HG02642 (cell line): ENCODE measurements around the gene CLSTN2.

Experiments
- ATAC-seq: cut with Tn5 transposase; IDR thresholded peaks from one replicate; pipeline ENCODE4 v1.9.1; 2021; ENCODE audit warnings: mild to moderate bottlenecking; ENCODE audit not compliant: unreplicated experiment, poor library complexity

Gene CLSTN2

DNA sequence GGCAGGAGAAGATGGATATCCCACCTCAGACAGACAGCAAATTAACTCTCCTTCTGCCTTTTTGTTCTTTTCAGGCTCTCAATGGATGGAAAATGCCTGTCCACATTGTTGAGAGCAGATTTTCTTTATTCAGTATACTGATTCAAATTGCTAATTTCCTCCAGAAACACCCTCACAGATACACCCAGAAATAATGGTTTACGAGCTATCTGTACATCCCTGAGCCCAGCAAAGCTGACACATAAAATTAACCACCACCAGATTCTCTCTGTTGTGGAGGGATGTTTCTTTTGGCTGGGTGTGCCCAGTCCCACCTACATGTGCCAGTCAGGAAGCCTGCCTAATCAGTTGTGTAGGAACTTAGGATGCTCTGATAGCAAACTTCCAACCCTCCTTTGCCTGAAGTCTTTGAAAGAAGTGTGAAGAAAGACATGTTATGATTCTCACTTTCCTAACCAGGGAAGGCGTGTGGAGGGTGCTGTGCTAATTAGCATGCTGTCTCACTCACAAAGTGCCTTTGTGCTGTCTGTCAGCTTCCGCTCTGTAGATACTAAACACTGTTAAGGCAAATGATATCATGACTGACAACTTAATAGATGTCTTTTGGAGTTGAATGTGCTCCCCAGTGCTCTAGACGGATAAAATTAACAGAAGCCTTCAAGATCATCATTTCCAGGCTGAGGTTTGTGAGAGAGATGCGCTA, 208.5 kb downstream of the CLSTN2 start:
- no peak for ATAC-seq

- no peak for ATAC-seq
Observed at GRCh38 chr3:140145528-140145927, 210.5 kb downstream of the CLSTN2 start.

GRCh38 chr3:140146668-140147067, 211.7 kb downstream of the CLSTN2 start:
- ATAC-seq = no peak

DNA sequence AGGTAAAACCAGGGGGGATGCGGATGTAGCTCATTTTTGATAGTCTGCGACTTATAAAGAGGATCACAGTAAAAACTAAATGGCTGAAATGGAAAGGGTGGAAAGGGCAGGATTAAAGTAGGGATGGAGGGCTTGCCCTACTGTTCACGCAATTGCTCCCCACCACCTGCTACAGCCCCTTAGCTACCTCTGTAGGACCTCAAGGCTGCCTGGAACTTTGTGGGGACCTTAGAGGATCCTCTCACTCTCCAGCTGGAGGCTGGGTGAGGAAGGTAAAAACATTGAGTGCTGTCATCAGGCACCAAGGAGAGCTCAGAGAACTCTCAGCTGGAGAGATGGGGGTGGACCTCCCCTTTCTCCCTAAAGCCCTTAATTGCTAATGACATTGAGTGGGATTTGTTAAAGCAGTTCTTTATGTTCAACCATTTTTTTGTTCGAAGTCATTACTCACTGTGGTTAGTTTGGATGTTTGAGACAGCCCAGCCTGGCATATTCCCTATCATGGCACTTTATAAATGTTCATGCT, 213.0 kb downstream of the CLSTN2 start:
- no peak for ATAC-seq

DNA sequence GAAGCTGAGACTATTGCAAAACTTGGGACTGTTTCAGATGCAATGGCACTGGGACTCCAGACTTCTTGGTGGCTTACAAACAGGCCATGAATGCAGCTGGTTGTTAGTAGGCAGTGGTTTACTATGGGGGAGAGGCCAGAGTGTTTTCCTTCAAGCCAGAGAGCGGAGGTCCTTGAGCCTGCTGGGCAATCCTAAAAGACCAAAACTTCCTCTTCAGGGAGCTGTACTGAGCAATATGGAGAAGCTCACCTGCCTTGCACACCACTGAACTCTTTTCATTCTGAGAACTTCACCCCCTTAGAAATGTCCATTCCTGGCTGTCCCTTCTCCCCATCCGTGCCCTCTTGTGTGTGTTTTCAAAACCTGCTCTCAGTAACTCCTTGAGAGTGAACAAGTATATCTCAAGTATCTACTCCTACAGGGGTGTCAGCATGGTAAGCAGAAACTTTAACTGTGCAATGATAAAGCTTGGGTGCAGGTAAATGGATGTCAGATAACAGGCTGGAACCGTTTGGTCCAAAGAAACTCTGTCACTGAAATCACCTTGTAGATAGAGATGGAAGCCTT, 213.9 kb downstream of the CLSTN2 start:
- no peak for ATAC-seq

GRCh38 chr3:140151321-140151720, 216.3 kb downstream of the CLSTN2 start:
- no peak for ATAC-seq

- ATAC-seq = no peak
Observed at GRCh38 chr3:140152851-140153639, 218.1 kb downstream of the CLSTN2 start.

GRCh38 chr3:140153736-140154135, 218.8 kb downstream of the CLSTN2 start:
- no peak for ATAC-seq

- ATAC-seq = no peak
Observed at GRCh38 chr3:140157161-140157560, 222.2 kb downstream of the CLSTN2 start.

- ATAC-seq = no peak
Observed at GRCh38 chr3:140159646-140160045, 224.7 kb downstream of the CLSTN2 start.

- no peak for ATAC-seq
Observed at GRCh38 chr3:140160553-140160952, 225.6 kb downstream of the CLSTN2 start.

DNA sequence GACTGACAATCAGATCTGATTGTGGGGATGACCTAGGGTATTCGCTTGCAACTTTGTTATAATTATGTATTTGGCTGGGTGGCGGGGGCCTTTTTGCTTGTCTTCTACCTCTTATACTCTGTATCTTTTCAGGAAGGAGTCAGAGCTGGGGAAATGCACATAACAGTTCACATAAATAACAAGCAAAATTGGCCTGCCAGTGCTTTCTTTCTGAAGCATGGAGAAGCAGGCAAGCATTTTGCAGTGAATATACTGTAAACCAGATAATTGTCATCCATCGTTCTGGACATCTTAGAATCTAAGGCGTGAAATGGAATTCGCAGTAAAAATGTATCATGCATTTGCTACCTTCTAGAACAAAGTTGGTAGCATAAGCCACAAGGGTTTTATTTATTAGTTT, 227.6 kb downstream of the CLSTN2 start:
- no peak for ATAC-seq

DNA sequence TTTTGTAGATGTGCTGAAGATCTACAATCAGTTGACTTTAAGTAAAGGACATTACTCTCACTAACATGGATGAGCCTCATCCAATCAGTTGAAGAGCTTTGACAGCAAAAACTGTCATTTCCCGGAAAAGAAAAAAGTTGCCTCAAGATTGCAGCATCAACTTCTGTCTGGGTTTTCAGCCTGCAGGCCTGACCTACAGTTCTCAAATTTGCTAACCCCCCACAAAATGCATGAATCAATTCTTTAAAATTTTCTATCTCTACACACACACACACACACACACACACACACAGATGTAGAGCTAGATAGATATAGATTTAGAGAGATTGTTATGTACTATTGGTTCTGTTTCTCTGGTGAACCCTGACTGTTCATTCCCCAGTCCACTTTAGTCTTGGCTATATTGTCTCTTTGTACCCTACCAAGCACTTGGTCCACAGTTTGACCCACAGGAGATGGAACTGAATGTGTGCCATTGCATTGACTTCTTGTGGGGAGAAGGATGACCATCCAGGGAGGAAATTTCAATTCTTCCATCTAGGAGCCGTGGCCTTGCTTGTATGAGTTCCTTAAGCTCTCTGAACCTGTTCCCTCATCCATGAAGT, 228.3 kb downstream of the CLSTN2 start:
- no peak for ATAC-seq

DNA sequence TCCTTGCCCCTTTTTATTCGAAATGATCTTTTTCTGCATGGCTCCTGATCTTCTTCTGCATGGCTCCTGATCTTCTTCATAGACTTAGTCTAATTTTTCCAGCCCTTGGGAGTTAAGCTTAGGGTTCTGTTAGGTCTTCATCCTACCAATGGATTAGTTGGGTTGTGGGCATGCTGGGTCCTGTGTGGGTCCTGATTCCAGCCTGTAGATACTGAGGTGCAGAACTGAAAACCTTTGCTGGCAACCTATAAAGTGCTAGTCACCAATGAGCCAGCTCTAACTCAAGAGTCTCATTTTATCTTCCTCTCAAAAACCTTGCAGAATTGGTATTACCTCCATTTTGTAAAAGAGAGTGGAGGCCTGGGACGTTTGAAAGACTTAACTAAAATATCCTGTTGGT, 229.2 kb downstream of the CLSTN2 start:
- ATAC-seq = no peak

DNA sequence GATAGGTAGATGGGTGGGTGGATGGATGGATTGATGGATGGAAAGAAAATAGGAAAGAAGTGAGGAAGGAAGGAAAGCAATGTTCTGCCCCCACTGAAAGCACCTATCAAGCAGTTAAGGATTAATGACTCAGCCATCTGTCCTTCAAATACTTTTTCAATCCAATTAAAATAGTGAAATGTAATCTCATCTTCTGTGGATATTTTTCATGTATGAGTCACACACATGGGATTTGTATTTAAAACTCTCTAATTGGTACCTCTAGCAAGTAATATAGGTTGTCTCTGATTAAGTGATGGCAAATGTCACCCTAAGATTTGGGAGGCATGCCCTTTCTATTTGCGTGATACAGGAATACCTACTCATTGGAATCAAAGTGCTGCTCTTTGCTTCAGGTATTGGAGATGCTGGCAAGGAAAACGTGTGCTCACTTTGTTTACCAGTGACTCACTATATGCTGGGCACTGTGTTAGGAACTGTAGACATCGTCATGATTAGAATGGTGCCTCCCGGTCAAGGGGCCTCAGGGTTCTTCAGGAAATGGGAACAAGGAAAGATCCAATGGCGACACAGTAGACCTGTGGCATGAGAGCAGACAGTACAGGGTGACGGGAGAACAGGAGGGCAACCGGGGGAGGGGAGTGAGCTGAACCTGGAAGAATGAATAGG, 230.1 kb downstream of the CLSTN2 start:
- no peak for ATAC-seq

- no peak for ATAC-seq
Observed at GRCh38 chr3:140165781-140166180, 230.8 kb downstream of the CLSTN2 start.

DNA sequence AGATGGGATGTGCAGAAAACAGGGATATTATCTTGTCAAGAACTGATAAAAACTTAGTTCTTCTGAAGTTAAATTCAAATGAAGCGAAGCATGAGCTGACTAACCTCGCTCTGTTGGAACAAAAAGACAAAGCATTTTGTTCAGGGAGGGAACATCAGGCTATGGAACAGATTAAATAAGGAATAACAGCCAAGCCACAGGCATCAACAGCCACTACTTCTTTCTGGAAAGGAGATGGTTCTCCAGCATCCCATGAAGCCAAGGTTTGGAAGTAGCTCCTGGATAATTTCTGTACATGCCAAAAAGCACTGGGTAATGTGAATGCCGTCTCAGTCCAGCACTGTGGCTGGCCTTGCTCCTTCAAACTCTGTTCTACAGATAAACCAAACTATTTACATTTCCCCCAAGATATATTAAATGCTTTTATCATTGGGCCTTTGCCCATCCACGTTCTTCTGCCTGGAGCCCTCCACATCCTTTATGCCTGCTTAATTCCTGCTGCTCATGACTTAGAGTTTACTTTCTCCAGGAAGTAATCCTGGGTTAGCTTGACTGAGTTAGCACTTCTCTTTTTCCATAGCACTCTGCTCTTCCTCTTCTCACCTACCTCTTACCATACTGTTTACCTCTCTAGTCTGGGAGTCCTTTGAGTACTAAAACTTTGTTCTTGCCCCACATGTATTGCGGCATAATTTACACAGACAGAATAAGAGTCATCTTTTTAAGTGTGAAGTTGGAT, 232.0 kb downstream of the CLSTN2 start:
- no peak for ATAC-seq

DNA sequence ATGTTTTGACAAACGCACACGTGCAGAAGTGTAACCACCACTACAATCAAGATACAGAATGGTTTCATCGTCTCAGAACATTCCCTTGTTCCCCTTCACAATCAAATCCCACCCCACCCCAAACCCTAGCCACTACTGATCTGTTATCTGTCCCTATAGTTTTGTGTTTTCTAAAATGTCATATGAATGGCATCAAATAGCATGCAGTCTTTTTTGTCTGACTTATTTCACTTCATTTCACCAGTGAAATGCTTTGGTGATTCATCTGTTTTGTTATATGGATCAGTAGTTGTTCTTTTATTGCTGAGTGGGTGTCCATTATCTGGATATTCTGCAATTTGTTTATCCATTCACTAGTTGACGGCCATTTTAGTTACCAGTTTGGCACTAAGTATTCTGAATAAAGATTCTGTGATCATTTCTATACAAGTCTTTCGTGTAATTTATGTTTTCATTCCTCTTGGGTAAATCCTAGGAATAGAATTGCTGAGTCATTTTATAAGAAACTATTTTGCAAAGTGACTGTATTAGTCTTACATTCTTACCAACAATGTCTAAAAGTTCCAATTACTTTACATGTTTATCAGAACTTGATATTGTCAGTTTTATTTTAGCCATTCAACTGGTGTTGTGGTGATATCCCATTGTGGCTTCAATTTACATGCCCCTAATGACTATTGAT, 232.8 kb downstream of the CLSTN2 start:
- no peak for ATAC-seq

GRCh38 chr3:140170612-140171011, 235.6 kb downstream of the CLSTN2 start:
- ATAC-seq = peak; percentile 96
